Right atrium auricular region (tissue), 2 donors: ENCODE measurements around the gene CUL9. TPM values are rescaled to one million over a fixed set of nuclear protein-coding genes. Genes with fewer than 3 reads are reported as not detected.

Source experiments
- DNase-seq: peaks from one replicate; pipeline ENCODE4 v3.0.0-alpha.2; 2019; ENCODE audit warnings: low spot score
- H3K27ac ChIP-seq, 2 donors: fragments of 200-600 bp; sonication (generic); 1 replicate in 1 of 2; 2 replicates in 1 of 2; pipeline ENCODE4 v1.5.1; 2016 to 2019
- H3K27me3 ChIP-seq, 2 donors: fragments of 200-600 bp; sonication (generic); one replicate each; pipeline versions ENCODE4 v1.5.1 to v1.6.0; 2017 to 2019
- H3K36me3 ChIP-seq: fragments of 200-600 bp; sonication (generic); one replicate; pipeline ENCODE4 v1.5.1; 2016
- H3K4me1 ChIP-seq, 2 donors: fragments of 200-600 bp; sonication (generic); one replicate each; pipeline versions ENCODE4 v1.5.1 to v1.6.0; 2017 to 2019
- H3K4me3 ChIP-seq, 2 donors: fragments of 200-600 bp; sonication (generic); 1 replicate in 1 of 2; 2 replicates in 1 of 2; pipeline ENCODE4 v1.5.1; 2017 to 2019; ENCODE audit warnings: mild to moderate bottlenecking in 1 of 2, moderate library complexity in 1 of 2
- H3K9me3 ChIP-seq, 2 donors: fragments of 200-600 bp; sonication (generic); one replicate each; pipeline ENCODE4 v1.5.1; 2019
- total RNA-seq, 2 donors: library from RNA; depleted of rRNA; stranded (reverse); fragments of >200 nt; gene quantifications; one replicate each; pipeline ENCODE4 v1.1.0, GENCODE V29; 2016
- TF ChIP-seq, protein P1 (sequence below), 2 donors: fragments of 200-600 bp; sonication (generic); IDR thresholded peaks; one replicate each; pipeline ENCODE4 v1.5.1; 2019; ENCODE audit warnings: antibody characterized with exemption in 2 of 2

The CUL9 gene
- total RNA-seq, 2 donors from 2014 or later = 11.0 to 16.8 TPM

DNA sequence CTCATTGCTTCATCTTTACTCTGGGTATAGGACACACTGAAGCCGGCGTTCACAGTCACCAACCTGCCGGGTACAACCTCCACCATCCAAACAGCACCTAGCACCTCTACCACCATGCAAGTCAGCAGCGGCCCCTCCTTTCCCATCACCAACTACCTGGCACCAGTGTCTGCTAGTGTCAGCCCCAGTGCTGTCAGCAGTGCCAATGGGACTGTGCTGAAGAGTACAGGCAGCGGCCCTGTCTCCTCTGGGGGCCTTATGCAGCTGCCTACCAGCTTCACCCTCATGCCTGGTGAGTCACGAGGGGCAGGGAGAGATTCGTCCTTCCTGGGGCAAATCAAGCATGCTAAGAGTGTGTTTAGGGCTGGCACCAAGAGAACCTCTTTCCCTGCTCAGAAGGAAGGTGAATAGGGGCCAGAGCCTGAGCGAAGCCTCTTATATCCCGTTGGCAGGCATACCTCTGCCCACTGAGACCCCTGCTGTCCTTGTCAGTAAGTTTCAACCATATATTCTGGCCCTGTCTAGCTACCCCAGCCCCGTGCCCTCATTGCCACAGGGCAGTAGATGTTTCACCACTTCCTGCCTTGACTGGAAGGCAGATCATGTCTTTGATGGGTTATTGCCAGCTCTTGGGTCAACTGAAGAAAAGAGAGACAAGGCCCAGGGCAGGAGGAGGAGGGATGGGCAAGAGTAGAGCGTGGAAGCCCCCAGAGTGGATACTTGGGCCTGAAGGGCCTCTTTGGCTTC lies 6.1 kb upstream of the CUL9 start:
- no peaks in the 10 kb centered on the region for H3K27me3 ChIP-seq
- H3K27ac ChIP-seq = peak overlapping the region; percentile 94 to 100
- DNase-seq = no peak
- no peak overlapping the region for H3K4me3 ChIP-seq
- H3K36me3 ChIP-seq = peaks cover 54% of the 10 kb centered on the region
- TF ChIP-seq, protein P1, sequence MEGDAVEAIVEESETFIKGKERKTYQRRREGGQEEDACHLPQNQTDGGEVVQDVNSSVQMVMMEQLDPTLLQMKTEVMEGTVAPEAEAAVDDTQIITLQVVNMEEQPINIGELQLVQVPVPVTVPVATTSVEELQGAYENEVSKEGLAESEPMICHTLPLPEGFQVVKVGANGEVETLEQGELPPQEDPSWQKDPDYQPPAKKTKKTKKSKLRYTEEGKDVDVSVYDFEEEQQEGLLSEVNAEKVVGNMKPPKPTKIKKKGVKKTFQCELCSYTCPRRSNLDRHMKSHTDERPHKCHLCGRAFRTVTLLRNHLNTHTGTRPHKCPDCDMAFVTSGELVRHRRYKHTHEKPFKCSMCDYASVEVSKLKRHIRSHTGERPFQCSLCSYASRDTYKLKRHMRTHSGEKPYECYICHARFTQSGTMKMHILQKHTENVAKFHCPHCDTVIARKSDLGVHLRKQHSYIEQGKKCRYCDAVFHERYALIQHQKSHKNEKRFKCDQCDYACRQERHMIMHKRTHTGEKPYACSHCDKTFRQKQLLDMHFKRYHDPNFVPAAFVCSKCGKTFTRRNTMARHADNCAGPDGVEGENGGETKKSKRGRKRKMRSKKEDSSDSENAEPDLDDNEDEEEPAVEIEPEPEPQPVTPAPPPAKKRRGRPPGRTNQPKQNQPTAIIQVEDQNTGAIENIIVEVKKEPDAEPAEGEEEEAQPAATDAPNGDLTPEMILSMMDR (IDR thresholded peaks at IDR 0.05) = no peak
- peaks cover 0 to 38% of the 10 kb centered on the region in 2 donors for H3K4me1 ChIP-seq
- no peaks in the 10 kb centered on the region for H3K9me3 ChIP-seq

DNA sequence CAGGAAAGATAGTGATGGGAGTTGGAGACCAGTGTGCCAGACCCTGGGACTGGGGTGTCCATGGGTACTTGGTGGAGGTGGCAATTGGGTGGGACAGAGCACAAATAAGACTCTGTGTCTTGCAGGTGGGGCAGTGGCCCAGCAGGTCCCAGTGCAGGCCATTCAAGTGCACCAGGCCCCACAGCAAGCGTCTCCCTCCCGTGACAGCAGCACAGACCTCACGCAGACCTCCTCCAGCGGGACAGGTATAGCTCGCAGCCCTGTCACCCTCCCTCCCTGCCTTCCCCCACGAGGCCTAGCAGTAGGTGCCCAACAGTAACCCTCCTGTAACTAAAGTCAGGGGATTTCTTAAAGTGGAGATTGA lies 5.6 kb upstream of the CUL9 start:
- no peak overlapping the region for H3K4me3 ChIP-seq
- H3K36me3 ChIP-seq = peaks cover 54% of the 10 kb centered on the region
- no peak overlapping the region for H3K27ac ChIP-seq
- TF ChIP-seq, protein P1 (IDR thresholded peaks at IDR 0.05) = no peak
- no peaks in the 10 kb centered on the region for H3K9me3 ChIP-seq
- peaks cover 0 to 39% of the 10 kb centered on the region in 2 donors for H3K4me1 ChIP-seq
- no peaks in the 10 kb centered on the region for H3K27me3 ChIP-seq
- no peak for DNase-seq

DNA sequence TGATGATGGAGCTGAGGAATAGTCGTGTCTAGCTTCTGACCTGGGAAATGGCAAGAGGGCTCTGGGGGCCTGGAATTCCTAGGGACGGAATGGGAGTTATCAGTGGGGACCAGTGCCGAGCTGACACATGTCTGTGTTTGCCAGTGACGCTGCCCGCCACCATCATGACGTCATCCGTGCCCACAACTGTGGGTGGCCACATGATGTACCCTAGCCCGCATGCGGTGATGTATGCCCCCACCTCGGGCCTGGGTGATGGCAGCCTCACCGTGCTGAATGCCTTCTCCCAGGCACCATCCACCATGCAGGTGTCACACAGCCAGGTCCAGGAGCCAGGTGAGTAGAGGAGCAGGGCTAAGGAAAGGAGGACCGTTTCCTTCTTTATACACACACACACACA lies 3.8 kb upstream of the CUL9 start:
- no peak for DNase-seq
- Histone ChIP-seq H3K9me3 (no peaks in the 10 kb centered on the region), H3K36me3 (peaks cover 54% of the 10 kb centered on the region), H3K27me3 (no peaks in the 10 kb centered on the region), H3K27ac (no peak overlapping the region), H3K4me3 (no peak overlapping the region), H3K4me1 (peaks cover 0 to 44% of the 10 kb centered on the region in 2 donors)
- TF ChIP-seq, protein P1 (IDR thresholded peaks at IDR 0.05) = no peak

DNA sequence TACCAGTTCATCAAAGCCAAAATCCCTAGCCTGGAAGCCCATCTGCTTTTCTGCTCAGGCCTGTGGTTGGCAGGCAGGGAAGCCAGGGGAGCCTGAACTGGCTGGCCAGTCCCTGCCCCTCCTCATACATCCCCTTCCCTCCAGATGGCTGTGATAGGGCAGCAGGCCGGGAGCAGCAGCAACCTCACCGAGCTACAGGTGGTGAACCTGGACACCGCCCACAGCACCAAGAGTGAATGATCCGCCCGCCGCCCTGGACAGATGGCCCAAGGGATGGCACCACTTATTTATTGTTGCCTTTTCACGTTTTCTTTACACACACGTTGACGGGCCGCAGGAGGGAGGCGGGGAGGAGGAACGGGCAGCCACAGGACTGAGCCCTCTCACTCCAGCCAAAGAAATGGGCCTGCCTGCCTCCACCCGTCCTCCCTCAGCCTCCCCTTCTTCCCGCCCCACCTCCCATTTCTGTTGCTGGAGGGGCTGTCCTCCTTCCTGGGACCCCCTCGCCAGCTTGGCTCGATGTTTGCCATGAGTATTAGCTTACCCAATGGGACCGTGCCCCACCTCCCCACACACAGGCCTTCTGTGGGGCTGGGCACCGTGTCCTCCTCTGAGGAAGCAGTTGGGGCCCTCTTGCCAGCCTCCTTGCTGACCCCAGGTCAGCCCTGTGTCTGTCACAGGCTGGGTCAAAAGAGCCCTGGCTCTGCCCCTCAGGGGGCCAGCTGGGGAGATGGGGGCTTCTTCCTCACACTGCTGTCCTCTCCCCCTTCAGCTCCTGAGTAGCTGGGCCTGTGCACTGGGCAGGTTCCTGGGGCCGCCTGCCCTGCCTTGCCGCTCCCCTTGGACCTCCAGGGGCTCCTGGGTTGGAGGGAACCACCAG lies 2.8 kb upstream of the CUL9 start:
- DNase-seq = no peak
- Histone ChIP-seq H3K4me3 (no peak overlapping the region), H3K9me3 (no peaks in the 10 kb centered on the region), H3K36me3 (peaks cover 54% of the 10 kb centered on the region), H3K27ac (no peak overlapping the region), H3K27me3 (no peaks in the 10 kb centered on the region), H3K4me1 (peaks cover 0 to 37% of the 10 kb centered on the region in 2 donors)
- TF ChIP-seq, protein P1 (IDR thresholded peaks at IDR 0.05) = no peak

DNA sequence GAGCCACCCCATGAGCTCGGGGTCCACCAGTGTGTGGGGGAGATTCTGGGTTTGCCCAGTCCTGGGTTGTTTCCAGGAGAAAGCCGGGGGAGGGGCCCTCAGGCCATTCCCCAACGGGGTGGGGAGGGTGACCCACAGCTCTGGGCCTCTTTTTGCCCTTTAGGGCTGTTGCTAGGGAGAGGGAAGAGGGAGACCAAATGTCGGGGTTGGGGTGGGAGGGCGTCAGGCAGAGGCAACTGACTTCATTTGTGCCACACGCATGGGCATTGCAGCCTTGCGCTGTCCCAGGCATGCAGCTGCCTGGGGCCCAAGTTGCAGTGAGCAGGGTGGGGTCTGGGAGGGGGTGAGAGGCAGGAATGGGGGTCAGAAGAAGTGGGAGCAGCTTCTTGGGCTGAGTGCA lies 1.9 kb upstream of the CUL9 start:
- DNase-seq = no peak
- Histone ChIP-seq H3K27ac (no peak overlapping the region), H3K36me3 (peaks cover 53% of the 10 kb centered on the region), H3K9me3 (no peaks in the 10 kb centered on the region), H3K27me3 (no peaks in the 10 kb centered on the region), H3K4me3 (no peak overlapping the region), H3K4me1 (peaks cover 0 to 30% of the 10 kb centered on the region in 2 donors)
- TF ChIP-seq, protein P1 (IDR thresholded peaks at IDR 0.05) = no peak
